Muscle of arm (tissue), 12 donors: ENCODE results near the gene NF1. TPM values are rescaled to one million over a fixed set of nuclear protein-coding genes. Genes with fewer than 3 reads are reported as not detected.
"Not testable (repeated sequence)": the region's sequence is repeated elsewhere in the genome, so short reads cannot be mapped to it uniquely, and the experiment has no call there.

Experiments
- DNase-seq: peaks from one replicate; pipeline ENCODE4 v3.0.0-alpha.2; 2013
- polyA plus RNA-seq, 12 donors: library from polyadenylated mRNA; unstranded; fragments of 120-200 nt; gene quantifications; one replicate each; pipeline ENCODE4 v1.2.1, GENCODE V29; 2013; ENCODE audit not compliant: insufficient read length in 12 of 12

NF1 gene
- polyA plus RNA-seq, 12 donors: 19.7 to 68.3 (median 26.6) TPM

DNA sequence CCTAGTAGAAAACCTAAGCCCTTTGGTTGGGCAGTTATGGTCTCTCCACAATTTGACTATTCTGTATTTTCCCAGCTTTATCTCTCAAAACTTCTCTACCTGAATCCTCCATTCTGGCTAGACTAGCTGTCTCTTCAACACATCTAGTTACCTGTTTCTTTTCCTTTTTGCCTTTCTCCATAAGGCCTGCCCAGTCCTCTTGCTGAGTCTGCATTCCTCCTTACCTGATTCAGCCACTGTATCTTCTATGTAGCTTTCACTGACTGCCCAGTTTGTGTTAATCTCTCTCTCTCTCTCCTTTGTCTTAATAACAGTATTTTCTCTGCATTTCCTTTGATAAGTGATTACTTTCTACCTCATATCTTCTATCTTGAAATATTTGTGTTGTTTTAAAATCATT lies 228.8 kb downstream of the NF1 start:
- DNase-seq: no peak

GRCh38 chr17:31327534-31328159 lies 232.9 kb downstream of the NF1 start:
- DNase-seq: no peak

DNA sequence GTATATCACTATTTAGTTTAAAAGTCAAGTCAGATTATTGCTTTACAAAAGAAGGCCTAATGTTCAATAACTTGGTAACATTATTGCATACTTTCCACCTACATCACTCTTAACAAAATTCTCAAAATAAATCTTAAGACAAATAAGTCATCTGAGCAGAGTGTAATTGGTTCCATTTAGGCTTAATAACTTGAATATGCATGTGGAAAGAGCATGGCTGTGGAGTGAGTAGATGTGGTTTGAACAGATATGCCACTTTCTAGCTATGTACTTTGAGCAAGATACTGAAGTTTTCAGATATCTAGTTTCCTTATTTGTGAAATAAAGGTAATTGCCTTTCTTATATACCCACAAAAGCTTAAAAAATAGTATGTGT lies 233.4 kb downstream of the NF1 start:
- DNase-seq: no peak

- DNase-seq: no peak
These were observed 234.4 kb downstream of the NF1 start for GRCh38 chr17:31329221-31329620.

DNA sequence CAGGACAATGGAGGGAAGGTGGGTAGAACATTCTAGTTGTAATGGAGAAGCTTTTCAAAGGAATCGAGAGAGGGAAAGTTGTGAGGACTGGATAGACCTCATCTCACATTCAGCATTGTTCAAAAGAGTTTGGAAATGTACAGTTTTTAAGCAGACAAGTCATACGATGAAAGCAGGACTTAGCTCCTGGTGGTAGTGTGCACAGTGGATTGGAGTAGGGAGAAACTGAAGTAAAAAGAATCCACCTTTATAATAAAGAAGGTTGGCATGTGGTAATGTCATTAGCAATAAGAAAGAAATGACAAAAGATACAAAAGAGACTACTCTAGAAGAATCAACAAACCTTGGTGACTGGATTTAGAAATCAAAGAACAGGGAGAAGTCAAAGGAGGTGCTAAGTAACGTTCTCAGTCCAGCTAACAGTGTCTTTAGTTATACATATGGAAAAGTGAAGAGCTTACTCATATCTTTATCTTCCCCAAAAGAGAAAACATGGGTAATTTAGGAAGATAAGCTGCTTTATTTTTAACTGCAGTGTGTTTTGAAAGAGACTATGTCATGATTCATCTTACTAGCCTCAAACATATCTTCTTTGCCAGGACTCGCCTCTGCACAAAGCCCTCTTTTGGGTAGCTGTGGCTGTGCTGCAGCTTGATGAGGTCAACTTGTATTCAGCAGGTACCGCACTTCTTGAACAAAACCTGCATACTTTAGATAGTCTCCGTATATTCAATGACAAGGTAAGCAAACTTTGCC lies 245.3 kb downstream of the NF1 start:
- no peak for DNase-seq

- DNase-seq: not testable (repeated sequence)
These were observed 250.5 kb downstream of the NF1 start for GRCh38 chr17:31345191-31345747.

DNA sequence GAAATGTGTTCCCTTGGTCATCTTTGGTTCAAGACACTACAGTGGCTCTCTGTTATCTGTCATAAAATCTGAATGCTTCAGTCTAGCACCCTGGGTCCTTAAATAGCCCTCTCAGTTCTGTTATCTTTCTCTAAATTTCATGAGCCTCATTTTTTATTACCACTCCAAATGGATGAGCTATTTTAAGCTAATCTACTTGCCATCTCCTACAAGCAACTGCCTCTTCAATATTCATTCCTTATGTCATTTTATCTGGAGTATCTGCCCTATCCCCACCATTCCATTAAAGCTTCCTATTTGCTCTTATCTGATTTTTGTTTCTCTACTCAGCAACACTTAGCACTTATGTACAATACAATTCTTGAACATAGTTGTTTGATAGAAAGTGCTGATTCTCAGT lies 254.7 kb downstream of the NF1 start:
- DNase-seq: no peak

DNA sequence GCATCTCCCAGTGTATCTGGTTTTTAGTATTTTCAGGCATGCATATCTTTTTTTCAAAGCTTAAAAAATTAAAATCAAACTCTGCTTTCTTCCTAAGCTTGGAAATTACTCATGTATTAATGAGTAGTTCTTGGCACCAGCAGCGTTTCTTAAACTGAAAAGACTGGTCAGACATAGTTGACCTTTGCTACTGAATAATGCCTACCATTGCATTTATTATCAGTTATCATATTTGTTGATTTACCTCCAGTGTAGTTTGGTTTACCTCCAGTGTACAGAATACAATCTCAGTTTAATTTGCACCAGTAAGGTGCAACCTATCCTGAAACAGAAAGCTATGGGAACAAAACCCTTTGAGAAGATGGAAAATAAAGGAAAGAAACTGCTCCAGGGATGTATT lies 261.2 kb downstream of the NF1 start:
- DNase-seq: no peak

DNA sequence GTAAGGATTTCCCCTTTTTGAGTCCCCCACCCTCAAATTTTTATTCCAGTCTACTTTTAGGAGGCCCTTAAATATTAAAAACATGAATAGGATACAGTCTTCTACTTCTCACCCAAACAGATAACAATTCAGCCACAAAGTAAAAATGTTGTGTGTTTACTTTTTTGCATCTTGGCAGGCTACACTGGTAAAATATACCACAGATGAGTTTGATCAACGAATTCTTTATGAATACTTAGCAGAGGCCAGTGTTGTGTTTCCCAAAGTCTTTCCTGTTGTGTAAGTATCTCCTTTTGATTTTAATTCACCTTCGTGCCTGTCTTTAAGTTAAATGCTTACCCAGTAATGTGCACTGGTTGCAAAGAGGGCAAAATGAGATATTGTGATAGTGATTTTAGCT lies 262.3 kb downstream of the NF1 start:
- no peak for DNase-seq

- DNase-seq: no peak
These were observed 263.1 kb downstream of the NF1 start for GRCh38 chr17:31357839-31358394.

DNA sequence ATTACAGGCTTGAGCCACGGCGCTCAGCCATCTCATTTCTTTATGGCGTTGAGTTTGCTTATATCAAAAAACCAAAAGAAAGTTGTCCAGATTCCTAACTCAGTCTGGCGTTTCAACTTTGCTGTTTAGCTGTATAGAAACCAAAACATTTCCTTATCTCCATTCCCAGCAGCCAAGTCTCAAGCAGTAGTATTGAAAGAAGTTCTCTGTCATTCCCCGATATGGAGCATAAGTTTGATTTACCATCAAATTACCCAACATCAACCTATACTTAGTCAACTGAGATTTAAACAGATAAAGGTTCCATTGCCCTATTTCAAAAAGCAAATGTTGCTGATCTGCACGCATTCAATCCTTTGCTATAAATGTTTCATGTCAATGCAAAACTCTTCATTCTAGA lies 269.2 kb downstream of the NF1 start:
- DNase-seq: no peak

GRCh38 chr17:31366088-31366487 lies 271.3 kb downstream of the NF1 start:
- no peak for DNase-seq

DNA sequence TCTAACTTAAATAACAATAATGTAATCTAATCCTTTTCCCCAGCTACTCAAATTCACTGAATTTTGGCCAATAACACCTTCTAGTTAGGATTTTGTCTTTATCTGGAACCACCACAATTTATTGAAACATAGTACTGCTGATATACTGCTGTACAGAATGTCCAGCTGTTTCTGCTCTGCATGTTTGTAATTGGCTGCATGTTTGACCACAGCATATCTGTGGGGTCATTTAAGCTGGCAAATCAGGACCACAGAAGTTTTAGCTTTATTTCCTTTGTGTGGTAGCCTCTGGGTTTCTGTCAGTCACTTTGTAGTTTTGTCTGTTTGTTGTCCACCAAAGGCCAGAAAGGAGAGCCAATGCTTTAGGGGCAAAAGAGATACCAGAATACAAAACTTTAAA lies 274.5 kb downstream of the NF1 start:
- DNase-seq: no peak

DNA sequence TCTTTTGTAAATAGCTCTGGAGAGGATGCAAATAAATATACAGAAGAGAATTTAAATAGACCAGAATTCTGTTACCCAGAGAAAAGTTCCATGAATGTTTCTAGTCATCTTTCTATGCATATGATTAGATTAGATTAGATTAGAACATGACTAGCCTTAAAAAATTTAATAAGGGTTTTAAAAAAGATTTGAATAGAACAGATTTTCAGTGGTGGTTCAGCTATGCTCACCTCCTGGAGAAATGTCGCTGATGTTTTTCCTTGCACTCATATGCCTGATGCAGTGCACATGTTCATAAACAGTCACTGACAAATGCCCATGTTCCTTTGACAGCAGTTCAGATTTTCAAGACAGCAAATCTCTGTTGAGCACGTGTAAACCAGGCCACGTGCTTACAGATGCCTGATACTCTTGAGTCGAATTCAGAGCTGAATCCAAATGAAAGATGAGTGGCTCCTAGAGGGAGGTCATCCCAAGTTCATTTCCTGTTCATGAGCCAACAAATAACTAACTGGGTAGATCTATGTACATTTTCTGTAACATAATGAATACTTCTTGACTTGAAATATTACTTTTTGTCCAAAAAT lies 276.8 kb downstream of the NF1 start:
- peak; percentile 33 for DNase-seq

- DNase-seq: peak; percentile 45
These were observed 278.6 kb downstream of the NF1 start for GRCh38 chr17:31373150-31374093.

DNA sequence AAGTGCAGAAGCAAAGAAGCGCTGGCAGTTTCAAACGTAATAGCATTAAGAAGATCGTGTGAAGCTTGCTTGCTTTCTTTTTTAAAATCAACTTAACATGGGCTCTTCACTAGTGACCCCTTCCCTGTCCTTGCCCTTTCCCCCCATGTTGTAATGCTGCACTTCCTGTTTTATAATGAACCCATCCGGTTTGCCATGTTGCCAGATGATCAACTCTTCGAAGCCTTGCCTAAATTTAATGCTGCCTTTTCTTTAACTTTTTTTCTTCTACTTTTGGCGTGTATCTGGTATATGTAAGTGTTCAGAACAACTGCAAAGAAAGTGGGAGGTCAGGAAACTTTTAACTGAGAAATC lies 279.3 kb downstream of the NF1 start:
- no peak for DNase-seq

GRCh38 chr17:31374503-31374902 lies 279.7 kb downstream of the NF1 start:
- DNase-seq: no peak

- DNase-seq: no peak
These were observed 283.9 kb downstream of the NF1 start for GRCh38 chr17:31378638-31379037.

DNA sequence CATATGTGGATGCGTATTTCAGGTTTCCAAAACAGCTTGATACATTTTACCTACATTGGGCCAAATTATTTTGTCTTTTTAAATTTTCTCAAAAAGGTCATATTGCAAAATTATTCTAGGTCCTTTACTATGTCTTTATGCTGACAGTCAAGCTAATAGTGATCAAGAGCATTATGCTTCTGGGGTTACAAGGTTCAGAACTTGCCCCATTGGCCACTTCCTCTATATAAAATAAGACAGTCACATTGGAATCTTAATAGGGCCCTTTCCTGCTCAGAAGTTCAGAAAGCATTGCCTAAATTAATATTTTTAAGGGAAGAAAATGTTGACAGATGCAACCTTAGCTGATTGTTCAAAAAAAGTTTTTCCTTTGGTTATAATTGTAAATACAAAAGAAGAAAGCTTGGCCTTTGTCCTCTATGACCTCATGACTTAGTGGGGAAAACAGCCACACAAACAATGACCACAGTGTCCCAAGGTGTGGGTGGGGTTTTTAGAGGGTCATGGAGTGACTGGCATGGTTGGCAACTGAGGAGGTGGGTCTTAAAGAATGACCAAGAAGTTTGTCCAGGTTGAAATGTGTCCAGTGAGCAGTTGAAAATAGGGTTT lies 284.9 kb downstream of the NF1 start:
- no peak for DNase-seq

DNA sequence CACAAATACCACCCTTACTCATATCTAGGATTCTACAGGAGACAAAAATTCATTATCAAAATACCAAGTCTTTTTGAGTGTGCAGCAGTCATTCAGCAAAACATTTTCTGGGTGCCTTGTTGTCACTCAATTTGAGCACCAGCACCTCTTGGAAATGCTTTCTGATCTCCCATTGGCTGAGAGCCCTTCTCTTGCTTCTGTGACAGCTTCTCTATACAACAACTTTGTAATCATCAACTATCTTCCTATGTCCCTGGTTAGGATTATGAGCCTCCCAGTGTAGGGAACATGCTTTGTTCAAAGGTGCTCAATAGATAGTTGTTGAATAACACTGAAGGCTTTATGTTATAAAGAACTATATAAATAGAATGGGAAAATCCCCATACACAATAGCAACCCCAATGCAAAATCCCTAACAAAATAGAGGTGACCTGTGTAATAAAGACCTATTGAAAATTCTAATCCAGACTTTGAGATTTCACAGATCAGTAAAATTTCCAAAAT lies 286.4 kb downstream of the NF1 start:
- no peak for DNase-seq

- DNase-seq: not testable (repeated sequence)
These were observed 288.0 kb downstream of the NF1 start for GRCh38 chr17:31382668-31383275.
